DMS79 treated with DMSO at 0.1 percent for 48 hours (cell line): Measurements from ENCODE around the gene UBFD1.
"Not testable (repeated sequence)": the region's sequence is repeated elsewhere in the genome, so short reads cannot be mapped to it uniquely, and the experiment has no call there.

Experiments
- DNase-seq: peaks from one replicate; lab custom pipeline; 2025; lab: John Stamatoyannopoulos, UW

UBFD1 gene

GRCh38 chr16:23567602-23568001 lies 10.1 kb downstream of the UBFD1 start:
- DNase-seq: no peak

- no peak for DNase-seq
Observed at GRCh38 chr16:23570992-23571632, 13.6 kb downstream of the UBFD1 start.

- no peak for DNase-seq
Observed at GRCh38 chr16:23571895-23572294, 14.4 kb downstream of the UBFD1 start.

GRCh38 chr16:23572394-23572793 lies 14.9 kb downstream of the UBFD1 start:
- DNase-seq: no peak

GRCh38 chr16:23573817-23574216 lies 16.3 kb downstream of the UBFD1 start:
- no peak for DNase-seq

GRCh38 chr16:23575834-23576233 lies 18.3 kb downstream of the UBFD1 start:
- no peak for DNase-seq

- DNase-seq: no peak
Observed at GRCh38 chr16:23577493-23577892, 20.0 kb downstream of the UBFD1 start.

- no peak for DNase-seq
Observed at GRCh38 chr16:23578101-23578830, 20.7 kb downstream of the UBFD1 start.

GRCh38 chr16:23579371-23579770 lies 21.8 kb downstream of the UBFD1 start:
- DNase-seq: no peak

- no peak for DNase-seq
Observed at GRCh38 chr16:23580391-23580790, 22.9 kb downstream of the UBFD1 start.

- DNase-seq: no peak
Observed at GRCh38 chr16:23581764-23582163, 24.2 kb downstream of the UBFD1 start.

- DNase-seq: not testable (repeated sequence)
Observed at GRCh38 chr16:23583271-23583670, 25.7 kb downstream of the UBFD1 start.

- DNase-seq: no peak
Observed at GRCh38 chr16:23584186-23585076, 26.9 kb downstream of the UBFD1 start.

GRCh38 chr16:23587726-23588125 lies 30.2 kb downstream of the UBFD1 start:
- no peak for DNase-seq

GRCh38 chr16:23590181-23590580 lies 32.7 kb downstream of the UBFD1 start:
- no peak for DNase-seq

- DNase-seq: no peak
Observed at GRCh38 chr16:23594186-23594585, 36.7 kb downstream of the UBFD1 start.

GRCh38 chr16:23595246-23595950 lies 37.9 kb downstream of the UBFD1 start:
- no peak for DNase-seq

- DNase-seq: peak; percentile 79
Observed at GRCh38 chr16:23595951-23596720, 38.6 kb downstream of the UBFD1 start, which contains the start of gene NDUFAB1. Gene NDUFAB1 (minus strand): TSS chr16:23596316. CDS start chr16:23596290, 26 bp downstream.

- no peak for DNase-seq
Observed at GRCh38 chr16:23597003-23597756, 39.7 kb downstream of the UBFD1 start.

GRCh38 chr16:23607726-23608125 lies 50.2 kb downstream of the UBFD1 start:
- DNase-seq: no peak
